Vagina (tissue), 2 donors: ENCODE results near the gene GPR153. TPM values are rescaled to one million over a fixed set of nuclear protein-coding genes. Genes with fewer than 3 reads are reported as not detected.

Experiments used
- DNase-seq, 2 donors: peaks; one replicate each; pipeline ENCODE4 v3.0.0-alpha.2; 2017; ENCODE audit errors: extremely low spot score in 2 of 2
- H3K27ac ChIP-seq: fragments of 200-600 bp; sonication (generic); one replicate; pipeline ENCODE4 v1.5.1; 2019
- H3K27me3 ChIP-seq: fragments of 200-600 bp; sonication (generic); one replicate; pipeline ENCODE4 v1.5.1; 2019
- H3K36me3 ChIP-seq, 2 donors: fragments of 200-600 bp; sonication (generic); one replicate each; pipeline ENCODE4 v1.5.1; 2017 to 2019
- H3K4me1 ChIP-seq: fragments of 200-600 bp; sonication (generic); one replicate; pipeline ENCODE4 v1.5.1; 2019
- H3K4me3 ChIP-seq, 2 donors: fragments of 200-600 bp; sonication (generic); 1 replicate in 1 of 2; 2 replicates in 1 of 2; pipeline ENCODE4 v1.5.1; 2016 to 2019
- H3K9me3 ChIP-seq: fragments of 200-600 bp; sonication (generic); one replicate; pipeline ENCODE4 v1.5.1; 2019
- CTCF ChIP-seq, 3 experiments: fragments of 450-650 bp in 2 of 3; fragments of 200-600 bp in 1 of 3; sonication (generic) in 1 of 3; IDR thresholded peaks; one replicate each; pipeline ENCODE4 v1.5.1; 2017 to 2019; ENCODE audit warnings: antibody characterized with exemption in 3 of 3, mild to moderate bottlenecking in 2 of 3, moderate library complexity in 2 of 3
- POLR2A ChIP-seq, 2 donors: fragments of 450-650 bp; IDR thresholded peaks; one replicate each; pipeline ENCODE4 v1.6.1; 2017; ENCODE audit warnings: antibody characterized with exemption in 2 of 2, mild to moderate bottlenecking in 2 of 2, moderate library complexity in 2 of 2
- POLR2AphosphoS5 ChIP-seq, 2 donors: sonication (generic); formaldehyde crosslinking; IDR thresholded peaks; one replicate each; pipeline ENCODE4 v1.9.0; 2017; ENCODE audit warnings: antibody characterized with exemption in 2 of 2, mild to moderate bottlenecking in 2 of 2, low read depth in 1 of 2; ENCODE audit not compliant: insufficient read depth in 1 of 2
- intact Hi-C: fragments of 100-400 bp; cut with DNase I; formaldehyde crosslinking; loops from one replicate; pipeline ENCODE4 v1.15.1; 2023
- total RNA-seq: library from RNA; depleted of rRNA; stranded (reverse); fragments of >200 nt; gene quantifications from one replicate; pipeline ENCODE4 v1.2.3, GENCODE V29; 2016

GPR153 gene
- total RNA-seq, 1 donor from 2014 or later = 11.5 TPM

GRCh38 chr1:6218375-6219164 lies 42.3 kb downstream of the GPR153 start:
- no peak overlapping the region for H3K4me3 ChIP-seq
- H3K27me3 ChIP-seq = no peaks in the 10 kb centered on the region
- TF ChIP-seq CTCF (IDR thresholded peaks at IDR 0.05) = no peak
- TF ChIP-seq POLR2AphosphoS5 (IDR thresholded peaks at IDR 0.05; ENCODE audit: insufficient read depth in 1 of 2, low read depth in 1 of 2) = no peak
- TF ChIP-seq POLR2A (IDR thresholded peaks at IDR 0.05) = no peak
- intact Hi-C loops = no loop called here
- peaks cover 0 to 8% of the 10 kb centered on the region in 2 donors for H3K36me3 ChIP-seq
- H3K27ac ChIP-seq = no peak overlapping the region
- no peaks in the 10 kb centered on the region for H3K9me3 ChIP-seq
- DNase-seq = no peak
- peaks cover 10% of the 10 kb centered on the region for H3K4me1 ChIP-seq

GRCh38 chr1:6212193-6212959 lies 48.5 kb downstream of the GPR153 start:
- no peak overlapping the region for H3K27ac ChIP-seq
- intact Hi-C loops = no loop called here
- H3K36me3 ChIP-seq = no peaks in the 10 kb centered on the region
- H3K27me3 ChIP-seq = no peaks in the 10 kb centered on the region
- TF ChIP-seq POLR2AphosphoS5 (IDR thresholded peaks at IDR 0.05; ENCODE audit: insufficient read depth in 1 of 2, low read depth in 1 of 2) = no peak
- TF ChIP-seq CTCF (IDR thresholded peaks at IDR 0.05) = no peak
- no peak for TF ChIP-seq POLR2A (IDR thresholded peaks at IDR 0.05)
- no peak overlapping the region for H3K4me3 ChIP-seq
- H3K4me1 ChIP-seq = peaks cover 21% of the 10 kb centered on the region
- no peaks in the 10 kb centered on the region for H3K9me3 ChIP-seq
- DNase-seq = no peak

- Histone ChIP-seq H3K36me3 (no peaks in the 10 kb centered on the region), H3K9me3 (no peaks in the 10 kb centered on the region), H3K27me3 (no peaks in the 10 kb centered on the region), H3K4me3 (no peak overlapping the region), H3K27ac (no peak overlapping the region), H3K4me1 (peaks cover 28% of the 10 kb centered on the region)
- TF ChIP-seq POLR2A (IDR thresholded peaks at IDR 0.05) (no peak), POLR2AphosphoS5 (IDR thresholded peaks at IDR 0.05; ENCODE audit: insufficient read depth in 1 of 2, low read depth in 1 of 2) (no peak), CTCF (IDR thresholded peaks at IDR 0.05) (no peak)
- DNase-seq = no peak
- intact Hi-C loops = no loop called here
Observed at GRCh38 chr1:6211731-6212130, 49.2 kb downstream of the GPR153 start.

- no peaks in the 10 kb centered on the region for H3K9me3 ChIP-seq
- intact Hi-C loops = no loop called here
- no peak overlapping the region for H3K4me3 ChIP-seq
- H3K27me3 ChIP-seq = no peaks in the 10 kb centered on the region
- peaks cover 38% of the 10 kb centered on the region for H3K4me1 ChIP-seq
- H3K27ac ChIP-seq = no peak overlapping the region
- no peak for DNase-seq
- no peak for TF ChIP-seq CTCF (IDR thresholded peaks at IDR 0.05)
- no peak for TF ChIP-seq POLR2A (IDR thresholded peaks at IDR 0.05)
- no peak for TF ChIP-seq POLR2AphosphoS5 (IDR thresholded peaks at IDR 0.05; ENCODE audit: insufficient read depth in 1 of 2, low read depth in 1 of 2)
- H3K36me3 ChIP-seq = no peaks in the 10 kb centered on the region
Observed at GRCh38 chr1:6210591-6211355, 50.1 kb downstream of the GPR153 start.
